ENCODE measurements around the gene RPTOR. TPM values are rescaled to one million over a fixed set of nuclear protein-coding genes. Genes with fewer than 3 reads are reported as not detected.

RPTOR gene
- total and polyA plus RNA-seq, 2 donors (not counting 3 experiments of a cell fraction or from before 2014, with no cell fraction given), result 10.7 to 41.8 TPM

DNA sequence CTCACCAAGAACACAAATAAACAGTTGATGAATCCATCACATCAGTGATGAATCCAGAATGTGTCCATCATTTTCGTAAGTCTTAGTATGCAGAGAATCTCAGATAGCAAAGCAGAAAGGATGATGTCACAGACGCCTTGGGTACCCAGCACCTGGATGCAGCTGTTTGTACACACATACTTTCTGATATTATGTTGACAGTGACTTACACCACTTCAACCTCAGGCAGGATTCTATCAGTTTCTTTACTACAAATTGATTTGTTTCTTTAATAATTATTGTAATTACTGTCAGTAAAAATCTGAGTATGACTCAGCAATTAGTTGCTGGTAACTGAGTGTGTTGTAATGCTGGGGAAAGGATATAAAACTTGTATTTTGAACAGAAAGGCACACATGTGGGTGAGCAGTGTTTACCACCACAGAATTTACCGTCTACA lies 159.8 kb downstream of the RPTOR start:
- H3K4me2 ChIP-seq (ENCODE audit: insufficient read depth, low read length), result no peak overlapping the region
- peaks cover 11% of the 10 kb centered on the region for H3K79me2 ChIP-seq (ENCODE audit: control insufficient read depth, insufficient read depth, low read length)
- DNase-seq (ENCODE audit: low read depth, low spot score), result no peak
- no peak overlapping the region for H3K9ac ChIP-seq (replicated peaks; ENCODE audit: extremely low read depth, insufficient read depth, low read length)
- no peaks in the 10 kb centered on the region for H3K9me1 ChIP-seq (replicated peaks; ENCODE audit: control insufficient read depth, extremely low read depth, insufficient read depth, low read length)
- peaks cover 0 to 5% of the 10 kb centered on the region in 2 experiments for H3K36me3 ChIP-seq (ENCODE audit: control insufficient read depth in 2 of 2, extremely low read depth in 1 of 2, insufficient read depth in 2 of 2, low read length in 2 of 2)
- no TSS peak for BruUV-seq (replicated peaks)
- TF ChIP-seq POLR2A (IDR thresholded peaks at IDR 0.05; ENCODE audit: low read depth, low read length) (no peak), FOS (IDR thresholded peaks at IDR 0.05; ENCODE audit: borderline replicate concordance, insufficient read depth, low read length) (no peak), GATA2 (IDR thresholded peaks at IDR 0.05; ENCODE audit: insufficient read depth, insufficient read length, low read depth, low read length) (no peak), MYC (IDR thresholded peaks at IDR 0.05; ENCODE audit: low read depth, low read length) (no peak), EZH2 (IDR thresholded peaks at IDR 0.05; ENCODE audit: borderline replicate concordance, low read depth, low read length, severe bottlenecking) (no peak), JUN (IDR thresholded peaks at IDR 0.05; ENCODE audit: borderline replicate concordance, insufficient read depth, insufficient read length, low read depth) (no peak), CTCF (IDR thresholded peaks at IDR 0.05; ENCODE audit: extremely low read depth in 1 of 2, insufficient read depth in 1 of 2, low read depth in 1 of 2, low read length in 2 of 2) (no peak), POLR2AphosphoS5 (IDR thresholded peaks at IDR 0.05; ENCODE audit: insufficient read depth, low read depth, low read length) (no peak)
- H3K27ac ChIP-seq (ENCODE audit: insufficient read depth, low read depth, low read length), result no peak overlapping the region
- no peak overlapping the region for H3K4me3 ChIP-seq (replicated peaks in 1 of 3; ENCODE audit: insufficient read depth in 1 of 3, low read depth in 1 of 3, low read length in 3 of 3)
- dilution Hi-C loops (cut with MboI; ENCODE audit: extremely low pct_ligation_motif_present, low sequenced_read_pairs) (no loop called here), intact Hi-C loops (cut with micrococcal nuclease) (no loop called here)
- CTCF ChIA-PET, result interaction anchor here (1.4 to 1.6 kb wide), 2 partner anchors 9 to 17 kb away, joined by 3 to 4 read pairs; no protein-coding TSS in a partner anchor
- H2AFZ ChIP-seq (ENCODE audit: low read depth, low read length), result no peak overlapping the region
- no peaks in the 10 kb centered on the region for H3K27me3 ChIP-seq (ENCODE audit: control insufficient read depth in 2 of 2, insufficient read depth in 2 of 2, low read length in 2 of 2)
- H3K9me3 ChIP-seq (replicated peaks; ENCODE audit: control insufficient read depth, insufficient read depth, low read length), result no peaks in the 10 kb centered on the region
- no peaks in the 10 kb centered on the region for H3K4me1 ChIP-seq (ENCODE audit: control insufficient read depth, extremely low read depth, insufficient read depth, low read length)
- no peaks in the 10 kb centered on the region for H4K20me1 ChIP-seq (replicated peaks; ENCODE audit: control insufficient read depth, extremely low read depth, insufficient read depth, low read length)
- no peak for FAIRE-seq
- POLR2A ChIA-PET, result no interaction called here

Measured in endothelial cell of umbilical vein (primary cell).